ENCODE measurements around the gene SUMO2.

GRCh38 chr17:75163074-75163473 is 19.7 kb downstream of the SUMO2 start:
- TF ChIP-seq CTCF (IDR thresholded peaks at IDR 0.05) (no peak), POLR2A (IDR thresholded peaks at IDR 0.05) (no peak), EP300 (IDR thresholded peaks at IDR 0.05) (no peak)

Measured in ovary (tissue), 3 donors.